GM18520 (cell line): ENCODE data around the gene ZFHX2.
"Not testable (repeated sequence)": the region's sequence is repeated elsewhere in the genome, so short reads cannot be mapped to it uniquely, and the experiment has no call there.

Experiments used
- ATAC-seq: cut with Tn5 transposase; IDR thresholded peaks from one replicate; pipeline ENCODE4 v1.9.1; 2021; ENCODE audit not compliant: unreplicated experiment

Gene ZFHX2

GRCh38 chr14:23551266-23552028 lies at the start of gene ZFHX2:
ZFHX2 (minus strand) TSS chr14:23551765; CDS start chr14:23535325, 16,440 bp downstream.
- ATAC-seq = no peak

- no peak for ATAC-seq
Observed at GRCh38 chr14:23600806-23601205, 49.2 kb upstream of the ZFHX2 start.

- no peak for ATAC-seq
Observed at GRCh38 chr14:23600322-23600707, 48.8 kb upstream of the ZFHX2 start.

GRCh38 chr14:23594191-23594590 lies 42.6 kb upstream of the ZFHX2 start:
- ATAC-seq = not testable (repeated sequence)

GRCh38 chr14:23590198-23590597 lies 38.6 kb upstream of the ZFHX2 start:
- no peak for ATAC-seq

GRCh38 chr14:23589606-23590005 lies 38.0 kb upstream of the ZFHX2 start:
- no peak for ATAC-seq

- peak; percentile 71 for ATAC-seq
Observed at GRCh38 chr14:23588884-23589598, 37.5 kb upstream of the ZFHX2 start.

- ATAC-seq = not testable (repeated sequence)
Observed at GRCh38 chr14:23584527-23585203, 33.1 kb upstream of the ZFHX2 start.

GRCh38 chr14:23583761-23584526 lies 32.4 kb upstream of the ZFHX2 start:
- not testable (repeated sequence) for ATAC-seq

GRCh38 chr14:23582906-23583760 lies 31.6 kb upstream of the ZFHX2 start:
- no peak for ATAC-seq

- ATAC-seq = no peak
Observed at GRCh38 chr14:23580948-23581281, 29.4 kb upstream of the ZFHX2 start.

GRCh38 chr14:23580152-23580926 lies 28.8 kb upstream of the ZFHX2 start:
- no peak for ATAC-seq

- no peak for ATAC-seq
Observed at GRCh38 chr14:23579739-23580138, 28.2 kb upstream of the ZFHX2 start.

- no peak for ATAC-seq
Observed at GRCh38 chr14:23579311-23579630, 27.7 kb upstream of the ZFHX2 start.

- no peak for ATAC-seq
Observed at GRCh38 chr14:23578560-23579310, 27.2 kb upstream of the ZFHX2 start, which contains the start of gene JPH4. JPH4 (minus strand) TSS chr14:23578790; CDS start chr14:23577453, 1,337 bp downstream.

- ATAC-seq = no peak
Observed at GRCh38 chr14:23577710-23578392, 26.3 kb upstream of the ZFHX2 start.

- no peak for ATAC-seq
Observed at GRCh38 chr14:23577004-23577681, 25.6 kb upstream of the ZFHX2 start.
